Endothelial cell of umbilical vein (primary cell): ENCODE results near the gene ZNF619. TPM values are rescaled to one million over a fixed set of nuclear protein-coding genes. Genes with fewer than 3 reads are reported as not detected.

Source experiments
- BruUV-seq: library from RNA; stranded (reverse); fragments of 400-500 nt; replicated peaks from 2 replicates; lab custom pipeline; 2021; lab: Mats Ljungman, UMichigan
- CTCF ChIA-PET: fragments of 300-600, 350-600 bp; sonication (Branson Sonifier 250); formaldehyde crosslinking; loops from one replicate; lab custom pipeline; 2021; ENCODE audit warnings: antibody characterized with exemption, inconsistent platforms; lab: Charles Lee
- POLR2A ChIA-PET: fragments of 300-600, 350-600 bp; sonication (Branson Sonifier 250); formaldehyde crosslinking; loops from one replicate; lab custom pipeline; 2021; ENCODE audit warnings: antibody characterized with exemption, inconsistent platforms; lab: Charles Lee
- DNase-seq: peaks from one replicate; pipeline ENCODE4 v3.0.0-alpha.2; 2011; ENCODE audit warnings: low read depth, low spot score
- FAIRE-seq: peaks from 2 replicates; lab custom pipeline; 2011; peaks lifted over from hg19 to GRCh38; lab: Jason Lieb, UNC
- H2AFZ ChIP-seq: 2 replicates; pipeline ENCODE4 v1.6.0; 2012; ENCODE audit warnings: low read depth, low read length, control low read depth, inconsistent platforms
- H3K27ac ChIP-seq: 2 replicates; pipeline ENCODE4 v1.5.1; 2011; ENCODE audit warnings: low read depth, mild to moderate bottlenecking, control low read depth, low read length, moderate library complexity; ENCODE audit not compliant: insufficient read depth
- H3K27me3 ChIP-seq, 2 experiments: 2 replicates each; pipeline versions ENCODE4 v1.6.0 to v1.6.1; 2011; ENCODE audit warnings: low read length in 2 of 2, mixed read lengths in 1 of 2; ENCODE audit not compliant: control insufficient read depth in 2 of 2, insufficient read depth in 2 of 2
- H3K36me3 ChIP-seq, 2 experiments: 2 replicates in 1 of 2; 3 replicates in 1 of 2; pipeline ENCODE4 v1.5.1; 2011; ENCODE audit warnings: low read length in 2 of 2, mild to moderate bottlenecking in 1 of 2, moderate library complexity in 1 of 2; ENCODE audit not compliant: control insufficient read depth in 2 of 2, insufficient read depth in 2 of 2; ENCODE audit errors: extremely low read depth in 1 of 2
- H3K4me1 ChIP-seq: 3 replicates; pipeline ENCODE4 v1.5.1; 2011; ENCODE audit warnings: mild to moderate bottlenecking, low read length; ENCODE audit not compliant: control insufficient read depth, insufficient read depth; ENCODE audit errors: extremely low read depth
- H3K4me2 ChIP-seq: 2 replicates; pipeline ENCODE4 v1.6.1; 2011; ENCODE audit warnings: low read length, control low read depth, mixed read lengths; ENCODE audit not compliant: insufficient read depth
- H3K4me3 ChIP-seq, 3 experiments: fragments of 200-600 bp in 1 of 3; sonication (generic), shearing (Covaris generic) in 1 of 3; replicated peaks in 1 of 3; 2 replicates each; pipeline ENCODE4 v1.5.1; 2011 to 2016; ENCODE audit warnings: control low read depth in 3 of 3, low read length in 3 of 3, mild to moderate bottlenecking in 2 of 3, inconsistent platforms in 1 of 3, low read depth in 1 of 3, moderate library complexity in 1 of 3; ENCODE audit not compliant: insufficient read depth in 1 of 3
- H3K79me2 ChIP-seq: 2 replicates; pipeline ENCODE4 v1.6.0; 2012; ENCODE audit warnings: low read length, inconsistent platforms; ENCODE audit not compliant: control insufficient read depth, insufficient read depth
- H3K9ac ChIP-seq: replicated peaks from 2 replicates; pipeline ENCODE3; 2011; ENCODE audit warnings: low read length, control low read depth; ENCODE audit not compliant: insufficient read depth; ENCODE audit errors: extremely low read depth
- H3K9me1 ChIP-seq: replicated peaks from 3 replicates; pipeline ENCODE4 v1.6.0; 2011; ENCODE audit warnings: mild to moderate bottlenecking, low read length; ENCODE audit not compliant: control insufficient read depth, insufficient read depth; ENCODE audit errors: extremely low read depth
- H3K9me3 ChIP-seq: replicated peaks from 2 replicates; pipeline ENCODE4 v1.5.1; 2012; ENCODE audit warnings: low read length, inconsistent platforms; ENCODE audit not compliant: control insufficient read depth, insufficient read depth
- H4K20me1 ChIP-seq: replicated peaks from 2 replicates; pipeline ENCODE3; 2011; ENCODE audit warnings: mild to moderate bottlenecking, low read length; ENCODE audit not compliant: control insufficient read depth, insufficient read depth; ENCODE audit errors: extremely low read depth
- CTCF ChIP-seq, 2 donors: IDR thresholded peaks; 1 replicate in 1 of 2; 2 replicates in 1 of 2; pipeline ENCODE4 v1.5.1; 2011; ENCODE audit warnings: low read length in 2 of 2, mild to moderate bottlenecking in 2 of 2, moderate library complexity in 2 of 2, control low read depth in 1 of 2, inconsistent platforms in 1 of 2, low read depth in 1 of 2; ENCODE audit not compliant: insufficient read depth in 1 of 2; ENCODE audit errors: extremely low read depth in 1 of 2
- EZH2 ChIP-seq: IDR thresholded peaks from 2 replicates; pipeline ENCODE4 v1.6.1; 2012; ENCODE audit warnings: borderline replicate concordance, low read depth, mild to moderate bottlenecking, moderate library complexity, low read length, inconsistent platforms; ENCODE audit not compliant: severe bottlenecking
- FOS ChIP-seq: IDR thresholded peaks from 2 replicates; pipeline ENCODE4 v1.6.1; 2011; ENCODE audit warnings: mild to moderate bottlenecking, low read length, moderate library complexity, borderline replicate concordance; ENCODE audit not compliant: insufficient read depth
- GATA2 ChIP-seq: IDR thresholded peaks from 2 replicates; pipeline ENCODE4 v1.7.0; 2011; ENCODE audit warnings: low read depth, mild to moderate bottlenecking, moderate library complexity, mixed read lengths, low read length; ENCODE audit not compliant: insufficient read length, insufficient read depth
- JUN ChIP-seq: IDR thresholded peaks from 2 replicates; pipeline ENCODE4 v1.6.1; 2011; ENCODE audit warnings: borderline replicate concordance, low read depth; ENCODE audit not compliant: insufficient read length, insufficient read depth
- MAX ChIP-seq: IDR thresholded peaks from 2 replicates; pipeline ENCODE4 v1.6.1; 2011; ENCODE audit not compliant: insufficient read depth, insufficient read length
- MYC ChIP-seq: IDR thresholded peaks from one replicate; pipeline ENCODE4 v1.6.1; 2011; ENCODE audit warnings: mild to moderate bottlenecking, low read depth, low read length
- POLR2A ChIP-seq: IDR thresholded peaks from 2 replicates; pipeline ENCODE4 v1.6.1; 2012; ENCODE audit warnings: low read depth, mild to moderate bottlenecking, control low read depth, low read length
- POLR2AphosphoS5 ChIP-seq: IDR thresholded peaks from 2 replicates; pipeline ENCODE4 v1.6.1; 2012; ENCODE audit warnings: low read depth, mild to moderate bottlenecking, control low read depth, low read length, moderate library complexity; ENCODE audit not compliant: insufficient read depth
- dilution Hi-C: fragments of 300-500 bp; cut with MboI; formaldehyde crosslinking; loops from one replicate; pipeline ENCODE4 v1.15.0; 2019; ENCODE audit warnings: low sequenced_read_pairs; ENCODE audit not compliant: extremely low pct_ligation_motif_present
- intact Hi-C: fragments of 100-400 bp; cut with micrococcal nuclease; formaldehyde crosslinking; loops from one replicate; pipeline ENCODE4 v1.10.0; 2022
- polyA plus RNA-seq, 4 experiments: library from polyadenylated mRNA; depleted of rRNA in 3 of 4; stranded (reverse) in 3 of 4; unstranded in 1 of 4; fragments of >200 nt; gene quantifications; 2 replicates each; pipeline versions ENCODE4 v1.2.1 to v1.2.3, GENCODE V29; 2011 to 2012; ENCODE audit warnings: missing spikeins in 1 of 4
- total RNA-seq: library from RNA; stranded (reverse); gene quantifications from 2 replicates; pipeline ENCODE4 v1.2.3, GENCODE V29; 2021

ZNF619 gene
- total and polyA plus RNA-seq, 2 donors (not counting 3 experiments of a cell fraction or from before 2014, with no cell fraction given), result 2.3 to 7.2 TPM

- peak; percentile 8 for FAIRE-seq
- dilution Hi-C loops, result no loop called here
- no TSS peak for BruUV-seq
Observed at GRCh38 chr3:40505599-40506462, 28.9 kb downstream of the ZNF619 start, which contains the start of gene ZNF620. TSS of gene ZNF620 (plus strand) at chr3:40506039. CDS start at chr3:40506353, 314 bp downstream.

More at GRCh38 chr3:40505599-40506462, 28.9 kb downstream of the ZNF619 start, which contains the start of gene ZNF620:
- ChIA-PET CTCF (interaction anchor here (0.7 to 2.5 kb wide), 12 partner anchors 9 to 75 kb away, joined by 3 to 19 read pairs (median 4); partner anchors contain the start of genes RPL14, ZNF619 and ZNF621), POLR2A (interaction anchor here (0.6 to 3.0 kb wide), 3 partner anchors 9 to 48 kb away, joined by 5 to 19 read pairs (median 10); partner anchors contain the start of genes RPL14 and ZNF621)
- no peaks in the 10 kb centered on the region for H4K20me1 ChIP-seq
- H3K36me3 ChIP-seq, result no peaks in the 10 kb centered on the region
- peaks cover 19% of the 10 kb centered on the region for H3K4me1 ChIP-seq
- no peaks in the 10 kb centered on the region for H3K79me2 ChIP-seq
- H2AFZ ChIP-seq, result peak within 1 kb of the TSS; percentile 95
- intact Hi-C loops, result loop anchor here (10.0 kb wide), 1 partner anchor 971 kb away; no protein-coding TSS in a partner anchor
- H3K4me2 ChIP-seq, result peak within 1 kb of the TSS; percentile 46
- H3K4me3 ChIP-seq, result peak within 1 kb of the TSS; percentile 66 to 78 (median 76)
- H3K9ac ChIP-seq, result peak within 1 kb of the TSS; percentile 69
- no peaks in the 10 kb centered on the region for H3K9me1 ChIP-seq
- no peak for TF ChIP-seq JUN
- TF ChIP-seq CTCF (IDR thresholded peaks at IDR 0.05; ENCODE audit: extremely low read depth in 1 of 2, insufficient read depth in 1 of 2, low read depth in 1 of 2, low read length in 2 of 2), result peak; percentile 34 to 51
- no peak for TF ChIP-seq GATA2
- TF ChIP-seq MAX, result no peak
- TF ChIP-seq POLR2A, result no peak
- TF ChIP-seq POLR2AphosphoS5, result peak; percentile 36
- TF ChIP-seq EZH2, result no peak
- no peak for TF ChIP-seq FOS
- no peak for TF ChIP-seq MYC
- no peaks in the 10 kb centered on the region for H3K27me3 ChIP-seq
- peak; percentile 88 for DNase-seq
- no peaks in the 10 kb centered on the region for H3K9me3 ChIP-seq
- peak within 1 kb of the TSS; percentile 96 for H3K27ac ChIP-seq
